GM12878 (cell line): ENCODE measurements around the gene KRR1. TPM values are rescaled to one million over a fixed set of nuclear protein-coding genes. Genes with fewer than 3 reads are reported as not detected.

ENCODE experiments used
- ATAC-seq: fragments of 200-7000 bp; cut with Tn5 transposase; 3 replicates; pipeline ENCODE4 v1.9.1; 2020; ENCODE audit warnings: mild to moderate bottlenecking, moderate library complexity
- BruUV-seq: library from RNA; stranded (reverse); fragments of 400-500 nt; replicated peaks from 2 replicates; lab custom pipeline; 2021; lab: Mats Ljungman, UMichigan
- CTCF ChIA-PET: fragments of 300-600 bp; sonication (Branson Sonifier 250); formaldehyde crosslinking; extraction: SDS; loops from one replicate; lab custom pipeline; 2021; ENCODE audit warnings: inconsistent platforms; lab: Yijun Ruan, JAX
- POLR2A ChIA-PET: fragments of 350-600 bp; formaldehyde crosslinking; extraction: SDS; loops from one replicate; lab custom pipeline; 2021; ENCODE audit warnings: inconsistent platforms; lab: Charles Lee
- RAD21 ChIA-PET: fragments of 300-600 bp; sonication (Branson Sonifier 250); formaldehyde crosslinking; loops from one replicate; lab custom pipeline; 2023; ENCODE audit warnings: antibody characterized with exemption; ENCODE audit not compliant: unreplicated experiment; lab: Charles Lee
- SMC1A ChIA-PET: fragments of 300-600 bp; sonication (Branson Sonifier 250); formaldehyde crosslinking; loops from one replicate; lab custom pipeline; 2023; ENCODE audit not compliant: unreplicated experiment, uncharacterized antibody; lab: Charles Lee
- DNase-seq: peaks from one replicate; pipeline ENCODE4 v3.0.0-alpha.2; 2011; ENCODE audit warnings: low read depth, low spot score
- FAIRE-seq: peaks from 3 replicates; lab custom pipeline; 2011; peaks lifted over from hg19 to GRCh38; lab: Jason Lieb, UNC
- H2AFZ ChIP-seq: 2 replicates; pipeline ENCODE4 v1.6.0; 2011; ENCODE audit warnings: low read depth, low read length, control low read depth; ENCODE audit not compliant: control insufficient read depth
- H3K27ac ChIP-seq: 2 replicates; pipeline ENCODE4 v1.5.1; 2011; ENCODE audit warnings: control low read depth; ENCODE audit not compliant: control insufficient read depth, insufficient read depth
- H3K27me3 ChIP-seq, 2 experiments: replicated peaks in 1 of 2; 2 replicates each; pipeline versions ENCODE4 v1.6.0 to v1.6.1; 2011; ENCODE audit warnings: low read length in 1 of 2; ENCODE audit not compliant: control insufficient read depth in 2 of 2, insufficient read depth in 2 of 2
- H3K36me3 ChIP-seq, 2 experiments: 2 replicates each; pipeline ENCODE4 v1.5.1; 2011; ENCODE audit warnings: low read length in 1 of 2; ENCODE audit not compliant: control insufficient read depth in 2 of 2, insufficient read depth in 2 of 2
- H3K4me1 ChIP-seq: 2 replicates; pipeline ENCODE4 v1.6.1; 2011; ENCODE audit warnings: mild to moderate bottlenecking, low read length, moderate library complexity, mixed read lengths; ENCODE audit not compliant: control insufficient read depth, insufficient read depth
- H3K4me2 ChIP-seq: 2 replicates; pipeline ENCODE4 v1.6.0; 2011; ENCODE audit warnings: control low read depth; ENCODE audit not compliant: control insufficient read depth, insufficient read depth
- H3K4me3 ChIP-seq: fragments of 200-600 bp; sonication (generic); 2 replicates; pipeline ENCODE4 v1.5.1; 2016
- H3K79me2 ChIP-seq: 2 replicates; pipeline ENCODE4 v1.6.0; 2011; ENCODE audit warnings: low read length; ENCODE audit not compliant: control insufficient read depth, insufficient read depth
- H3K9ac ChIP-seq: 2 replicates; pipeline ENCODE4 v1.8.0; 2011; ENCODE audit warnings: low read length, control low read depth, mixed read lengths; ENCODE audit not compliant: control insufficient read depth, insufficient read depth
- H3K9me3 ChIP-seq: replicated peaks from 3 replicates; pipeline ENCODE4 v1.5.1; 2011; ENCODE audit warnings: mild to moderate bottlenecking, low read length; ENCODE audit not compliant: control insufficient read depth, insufficient read depth
- H4K20me1 ChIP-seq: 2 replicates; pipeline ENCODE4 v1.6.0; 2011; ENCODE audit not compliant: control insufficient read depth, insufficient read depth
- BCLAF1 ChIP-seq: fragments of 450-650 bp; IDR thresholded peaks from 2 replicates; pipeline ENCODE4 v1.6.1; 2017; ENCODE audit warnings: antibody characterized with exemption, mild to moderate bottlenecking, moderate library complexity
- E2F8 ChIP-seq: fragments of 450-650 bp; IDR thresholded peaks from 2 replicates; pipeline ENCODE4 v1.6.1; 2018; ENCODE audit warnings: mild to moderate bottlenecking, low read depth, moderate library complexity; ENCODE audit not compliant: partially characterized antibody
- EZH2 ChIP-seq: IDR thresholded peaks from 2 replicates; pipeline ENCODE4 v1.6.1; 2012; ENCODE audit warnings: low read depth, mild to moderate bottlenecking, control low read depth, inconsistent platforms, low read length, borderline replicate concordance; ENCODE audit not compliant: control insufficient read depth
- FOS ChIP-seq: IDR thresholded peaks from 3 replicates; pipeline ENCODE4 v1.6.1; 2011; ENCODE audit warnings: borderline replicate concordance; ENCODE audit not compliant: insufficient read length; ENCODE audit errors: extremely low read depth
- MTA3 ChIP-seq: IDR thresholded peaks from 2 replicates; pipeline ENCODE4 v1.6.1; 2012; ENCODE audit warnings: low read length, inconsistent platforms, borderline replicate concordance
- MYB ChIP-seq: fragments of 150-350 bp; IDR thresholded peaks from 2 replicates; pipeline ENCODE4 v1.6.1; 2014; ENCODE audit warnings: mild to moderate bottlenecking, low read depth, low read length, borderline replicate concordance
- NKRF ChIP-seq: fragments of 450-650 bp; conservative IDR thresholded peaks from 2 replicates; pipeline ENCODE4 v1.6.1; 2017; ENCODE audit warnings: mild to moderate bottlenecking, moderate library complexity
- POLR2AphosphoS2 ChIP-seq: IDR thresholded peaks from 2 replicates; pipeline ENCODE4 v1.6.1; 2011; ENCODE audit warnings: low read depth, mild to moderate bottlenecking, low read length, improper control_type of control experiment, moderate library complexity
- SP1 ChIP-seq: IDR thresholded peaks from one replicate; pipeline ENCODE4 v1.6.1; 2011; ENCODE audit warnings: low read depth, low read length
- SUPT20H ChIP-seq: IDR thresholded peaks from 2 replicates; pipeline ENCODE4 v1.6.1; 2011; ENCODE audit warnings: low read depth, mild to moderate bottlenecking, low read length, moderate library complexity, borderline replicate concordance; ENCODE audit not compliant: control insufficient read depth
- TBL1XR1 ChIP-seq: IDR thresholded peaks from 2 replicates; pipeline ENCODE4 v1.6.1; 2012; ENCODE audit warnings: low read depth, low read length, improper control_type of control experiment
- TCF12 ChIP-seq: IDR thresholded peaks from 2 replicates; pipeline ENCODE4 v1.6.1; 2011; ENCODE audit warnings: low read depth, mild to moderate bottlenecking, low read length
- TCF7 ChIP-seq: IDR thresholded peaks from 2 replicates; pipeline ENCODE4 v1.6.1; 2014; ENCODE audit warnings: antibody characterized with exemption, borderline replicate concordance
- WGBS: methylation state at CpG from one replicate; pipeline ENCODE4 v1.1.6; 2016; ENCODE audit warnings: low lambda C conversion rate; ENCODE audit not compliant: insufficient replicate concordance, insufficient coverage; ENCODE audit errors: missing lambda C conversion rate; 5-methylcytosine and 5-hydroxymethylcytosine counted together
- in situ Hi-C: fragments of 300-500 bp; cut with MboI; formaldehyde crosslinking; loops from 9 replicates; pipeline ENCODE4 v1.14.3; 2018; ENCODE audit warnings: mixed read lengths
- intact Hi-C: fragments of 100-400 bp; cut with micrococcal nuclease; formaldehyde crosslinking; loops from one replicate; pipeline ENCODE4 v1.14.2; 2022; ENCODE audit not compliant: unreplicated experiment
- polyA plus RNA-seq, 11 experiments: library from polyadenylated mRNA; depleted of rRNA in 4 of 11; unstranded in 6 of 11; stranded (reverse) in 5 of 11; fragments of >200 nt; fragmentation: Nextera tagmentation in 4 of 11; fragmentation: Illumina TruSeq in 1 of 11; extraction: Ambion mirVana in 4 of 11; extraction: Trizol in 1 of 11; gene quantifications; 1 replicate in 1 of 11; 2 replicates in 10 of 11; pipeline versions ENCODE4 v1.2.1 to v1.2.3, GENCODE V29; 2011 to 2016; ENCODE audit warnings: inconsistent platforms in 2 of 11, missing spikeins in 2 of 11, low read depth in 1 of 11
- total RNA-seq, 4 experiments: library from RNA; depleted of rRNA in 3 of 4; stranded (reverse); fragments of >200 nt in 3 of 4; fragmentation: Illumina TruSeq in 1 of 4; extraction: Trizol in 1 of 4; gene quantifications; 2 replicates each; pipeline versions ENCODE4 v1.2.1 to v1.2.3, GENCODE V29; 2013 to 2021

The KRR1 gene
- total and polyA plus RNA-seq, 10 of the 15 experiments (the other 5 are each of a cell fraction or from before 2014, with no cell fraction given): 29.6 to 103 (median 75.3) TPM

GRCh38 chr12:75549989-75550388, 38.6 kb upstream of the KRR1 start (continued):
- TF ChIP-seq FOS (no peak), POLR2AphosphoS2 (no peak), MYB (no peak)

GRCh38 chr12:75548879-75549278, 37.5 kb upstream of the KRR1 start:
- no peak for ATAC-seq
- in situ Hi-C loops: no loop called here
- DNase-seq: no peak
- SMC1A ChIA-PET: interaction anchor here (4.8 kb wide), 1 partner anchor 10 kb away, joined by 26 read pairs; no protein-coding TSS in a partner anchor
- H3K4me1 ChIP-seq: no peaks in the 10 kb centered on the region
- H3K9ac ChIP-seq: no peak overlapping the region
- H3K9me3 ChIP-seq: no peaks in the 10 kb centered on the region
- CTCF ChIA-PET: interaction anchor here (0.6 to 1.1 kb wide), 2 partner anchors 21 to 488 kb away, joined by 3 to 5 read pairs; no protein-coding TSS in a partner anchor
- no peaks in the 10 kb centered on the region for H3K79me2 ChIP-seq
- WGBS: 92% methylated on average over 1 of the region's 1 CpG
- RAD21 ChIA-PET: no interaction called here
- H3K4me2 ChIP-seq: no peak overlapping the region
- H3K27ac ChIP-seq: no peak overlapping the region
- no peak overlapping the region for H2AFZ ChIP-seq
- FAIRE-seq: no peak
- no peak overlapping the region for H3K4me3 ChIP-seq
- intact Hi-C loops: no loop called here
- POLR2A ChIA-PET: no interaction called here
- no peaks in the 10 kb centered on the region for H4K20me1 ChIP-seq
- H3K36me3 ChIP-seq: no peaks in the 10 kb centered on the region
- BruUV-seq: no TSS peak
- no peaks in the 10 kb centered on the region for H3K27me3 ChIP-seq
- TF ChIP-seq BCLAF1 (no peak), EZH2 (no peak), TCF12 (no peak), MTA3 (no peak), TCF7 (no peak), TBL1XR1 (no peak), NKRF (no peak), SUPT20H (no peak), SP1 (no peak), E2F8 (no peak)
